ENCODE results near the gene ABCD1. TPM values are rescaled to one million over a fixed set of nuclear protein-coding genes. Genes with fewer than 3 reads are reported as not detected.
"Not testable (repeated sequence)": the region's sequence is repeated elsewhere in the genome, so short reads cannot be mapped to it uniquely, and the experiment has no call there.

ABCD1 gene
- total RNA-seq, 1 donor from 2014 or later, result 19.7 TPM

DNA sequence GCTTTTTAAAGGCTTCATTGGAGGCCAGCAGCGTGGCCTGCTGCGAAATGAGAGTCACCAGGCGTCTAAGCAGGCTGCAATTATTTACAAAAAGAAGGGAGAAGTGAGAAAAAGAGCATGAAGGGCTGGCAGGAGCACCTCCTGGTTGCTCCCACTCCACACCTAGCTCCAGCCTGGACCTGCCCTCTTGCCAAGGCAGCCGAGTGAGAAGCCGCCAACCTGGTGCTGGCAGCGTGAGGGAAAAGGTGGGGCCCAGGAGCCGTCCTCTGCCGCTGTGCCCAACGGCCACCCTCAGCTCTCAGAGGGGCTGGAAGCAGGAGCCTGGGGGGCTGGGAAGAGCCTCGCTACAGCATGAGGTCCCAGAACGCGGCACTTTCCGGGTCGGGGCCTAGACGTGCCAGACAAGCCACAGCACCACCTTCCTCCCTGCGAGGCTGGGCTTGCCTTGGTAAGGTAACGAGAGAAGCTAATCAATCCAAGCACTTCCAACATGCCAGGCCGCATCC is 20.6 kb upstream of the ABCD1 start:
- TF ChIP-seq, protein P1, sequence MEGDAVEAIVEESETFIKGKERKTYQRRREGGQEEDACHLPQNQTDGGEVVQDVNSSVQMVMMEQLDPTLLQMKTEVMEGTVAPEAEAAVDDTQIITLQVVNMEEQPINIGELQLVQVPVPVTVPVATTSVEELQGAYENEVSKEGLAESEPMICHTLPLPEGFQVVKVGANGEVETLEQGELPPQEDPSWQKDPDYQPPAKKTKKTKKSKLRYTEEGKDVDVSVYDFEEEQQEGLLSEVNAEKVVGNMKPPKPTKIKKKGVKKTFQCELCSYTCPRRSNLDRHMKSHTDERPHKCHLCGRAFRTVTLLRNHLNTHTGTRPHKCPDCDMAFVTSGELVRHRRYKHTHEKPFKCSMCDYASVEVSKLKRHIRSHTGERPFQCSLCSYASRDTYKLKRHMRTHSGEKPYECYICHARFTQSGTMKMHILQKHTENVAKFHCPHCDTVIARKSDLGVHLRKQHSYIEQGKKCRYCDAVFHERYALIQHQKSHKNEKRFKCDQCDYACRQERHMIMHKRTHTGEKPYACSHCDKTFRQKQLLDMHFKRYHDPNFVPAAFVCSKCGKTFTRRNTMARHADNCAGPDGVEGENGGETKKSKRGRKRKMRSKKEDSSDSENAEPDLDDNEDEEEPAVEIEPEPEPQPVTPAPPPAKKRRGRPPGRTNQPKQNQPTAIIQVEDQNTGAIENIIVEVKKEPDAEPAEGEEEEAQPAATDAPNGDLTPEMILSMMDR (IDR thresholded peaks at IDR 0.05), result no peak
- no peaks in the 10 kb centered on the region for H3K36me3 Mint-ChIP-seq (ENCODE audit: unreplicated experiment)
- no peak overlapping the region for H3K27ac Mint-ChIP-seq (ENCODE audit: unreplicated experiment)
- DNase-seq (ENCODE audit: extremely low spot score, unreplicated experiment), result no peak
- H3K9me3 Mint-ChIP-seq (ENCODE audit: unreplicated experiment), result no peaks in the 10 kb centered on the region
- no peak overlapping the region for H3K4me3 Mint-ChIP-seq (ENCODE audit: unreplicated experiment)
- no peaks in the 10 kb centered on the region for H3K27me3 Mint-ChIP-seq (ENCODE audit: unreplicated experiment)
- peaks cover 17% of the 10 kb centered on the region for H3K4me1 Mint-ChIP-seq (ENCODE audit: unreplicated experiment)

DNA sequence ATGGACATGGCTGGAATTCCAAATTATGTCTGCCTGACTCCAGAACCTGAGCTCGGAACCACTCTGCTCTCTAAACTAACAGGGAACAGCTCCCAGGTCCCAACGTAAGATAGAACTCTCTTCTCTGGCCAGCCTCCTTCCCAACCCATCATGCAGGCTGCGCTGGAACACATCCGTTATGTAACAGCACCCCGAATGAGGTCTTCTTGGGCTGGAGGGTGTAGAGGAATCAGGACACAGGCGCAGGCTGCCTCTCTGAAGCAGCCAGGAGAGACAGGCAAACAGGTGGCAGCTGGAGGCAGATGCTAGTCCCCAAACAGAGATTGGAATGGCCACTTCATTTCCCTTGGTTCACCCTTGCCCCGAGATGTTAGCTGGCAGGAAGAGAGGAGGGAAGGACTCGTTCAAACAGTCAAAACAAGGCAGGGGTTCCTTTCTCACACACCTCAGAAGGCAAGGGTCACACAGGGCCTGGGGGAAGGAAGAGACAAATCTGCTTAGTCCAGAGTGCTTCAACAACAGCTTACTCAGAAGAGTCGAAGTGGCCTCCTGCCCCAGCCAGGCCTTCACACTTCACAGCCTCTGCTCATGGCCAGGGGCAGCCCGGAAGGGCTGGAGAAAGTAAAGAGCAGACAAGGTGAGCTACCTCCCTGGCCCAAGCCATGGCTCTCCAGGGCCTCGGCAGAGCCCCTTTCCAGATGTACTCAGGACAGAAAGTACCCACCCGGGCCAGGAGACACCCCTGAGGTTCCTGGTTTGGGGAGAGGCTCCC is 19.8 kb upstream of the ABCD1 start:
- DNase-seq (ENCODE audit: extremely low spot score, unreplicated experiment); H3K27ac Mint-ChIP-seq (ENCODE audit: unreplicated experiment); H3K9me3 Mint-ChIP-seq (ENCODE audit: unreplicated experiment); H3K4me3 Mint-ChIP-seq (ENCODE audit: unreplicated experiment); H3K36me3 Mint-ChIP-seq (ENCODE audit: unreplicated experiment); H3K27me3 Mint-ChIP-seq (ENCODE audit: unreplicated experiment): not testable (repeated sequence)
- peaks cover 17% of the 10 kb centered on the region for H3K4me1 Mint-ChIP-seq (ENCODE audit: unreplicated experiment)

DNA sequence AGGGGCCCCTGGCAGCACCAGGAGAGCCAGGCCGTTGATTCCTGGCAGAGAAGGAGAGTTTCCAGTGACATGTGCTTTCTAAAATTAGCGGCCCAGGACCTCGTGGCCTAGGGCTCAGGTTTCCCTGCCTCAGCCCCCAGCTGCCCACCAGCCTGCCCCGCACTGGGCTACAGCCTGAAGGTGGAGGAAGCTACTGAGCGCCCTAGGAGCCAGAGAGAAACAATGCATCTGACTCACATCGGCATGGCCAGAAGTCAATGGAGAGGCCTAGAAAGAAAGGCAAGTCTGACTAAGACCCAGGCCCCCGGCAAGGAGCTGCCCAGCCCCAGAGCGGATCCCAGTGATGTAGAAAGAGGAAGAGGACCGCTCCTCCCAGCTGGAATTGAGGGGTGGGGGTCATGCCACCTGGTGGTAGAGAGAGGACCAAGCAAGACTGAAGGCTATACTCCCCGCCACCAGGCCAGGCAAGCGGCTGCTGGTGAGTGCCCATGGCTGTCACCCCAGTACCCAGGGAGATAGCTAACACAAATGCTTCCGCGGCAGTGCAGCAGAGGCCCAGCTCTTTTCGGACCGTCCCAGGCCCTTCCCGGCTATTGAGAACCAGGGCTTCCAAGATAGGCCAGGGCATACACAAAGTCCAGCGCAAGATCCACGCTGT is 19.1 kb upstream of the ABCD1 start:
- not testable (repeated sequence) for H3K27ac Mint-ChIP-seq (ENCODE audit: unreplicated experiment); H3K4me3 Mint-ChIP-seq (ENCODE audit: unreplicated experiment); H3K9me3 Mint-ChIP-seq (ENCODE audit: unreplicated experiment); H3K36me3 Mint-ChIP-seq (ENCODE audit: unreplicated experiment); DNase-seq (ENCODE audit: extremely low spot score, unreplicated experiment); H3K27me3 Mint-ChIP-seq (ENCODE audit: unreplicated experiment)
- H3K4me1 Mint-ChIP-seq (ENCODE audit: unreplicated experiment), result peaks cover 12% of the 10 kb centered on the region

DNA sequence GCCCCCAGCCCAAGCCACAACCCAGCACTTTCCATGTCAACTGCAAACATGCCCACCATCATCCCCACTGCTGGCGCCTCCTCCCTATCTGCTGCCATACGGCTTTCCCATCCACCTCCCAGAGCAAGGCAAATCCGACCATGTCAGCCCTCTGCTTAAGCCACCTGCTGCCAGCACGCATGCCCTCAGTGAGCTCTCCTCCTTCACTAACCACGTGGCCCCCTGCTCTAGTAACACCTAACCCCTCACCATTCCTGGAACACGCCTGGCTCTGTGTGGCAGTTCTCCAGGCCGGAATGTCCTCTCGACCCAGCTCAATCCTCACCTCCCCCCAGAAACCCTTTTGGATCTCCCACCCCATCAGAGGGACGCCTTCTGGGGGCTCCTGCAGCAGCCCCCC is 17.9 kb upstream of the ABCD1 start:
- TF ChIP-seq, protein P1 (IDR thresholded peaks at IDR 0.05), result no peak
- H3K4me3 Mint-ChIP-seq (ENCODE audit: unreplicated experiment), result no peak overlapping the region
- H3K4me1 Mint-ChIP-seq (ENCODE audit: unreplicated experiment), result peaks cover 7% of the 10 kb centered on the region
- H3K27ac Mint-ChIP-seq (ENCODE audit: unreplicated experiment), result no peak overlapping the region
- H3K9me3 Mint-ChIP-seq (ENCODE audit: unreplicated experiment), result no peaks in the 10 kb centered on the region
- H3K27me3 Mint-ChIP-seq (ENCODE audit: unreplicated experiment), result no peaks in the 10 kb centered on the region
- peaks cover 5% of the 10 kb centered on the region for H3K36me3 Mint-ChIP-seq (ENCODE audit: unreplicated experiment)
- DNase-seq (ENCODE audit: extremely low spot score, unreplicated experiment), result no peak

DNA sequence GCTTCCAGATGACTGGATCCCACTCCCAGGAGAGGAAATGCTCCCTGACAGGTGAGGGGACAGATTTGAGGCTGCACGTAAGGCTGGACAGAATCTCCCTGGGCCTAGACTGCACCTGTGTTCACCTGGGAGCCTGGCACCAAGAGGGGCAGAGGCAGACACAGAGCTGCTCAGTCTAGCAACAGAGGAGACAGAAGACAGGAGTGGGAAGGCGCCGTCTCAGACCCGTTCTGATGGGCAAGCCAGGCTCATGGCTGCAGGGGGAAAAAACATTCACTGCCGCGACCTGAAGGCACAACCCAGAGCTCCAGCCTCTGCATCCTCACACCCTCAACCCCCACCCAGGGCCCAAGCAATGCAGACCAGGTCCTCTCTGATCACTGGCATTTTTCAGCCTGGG is 17.2 kb upstream of the ABCD1 start:
- Mint-ChIP-seq H3K4me1 (ENCODE audit: unreplicated experiment) (peaks cover 7% of the 10 kb centered on the region), H3K27me3 (ENCODE audit: unreplicated experiment) (no peaks in the 10 kb centered on the region), H3K9me3 (ENCODE audit: unreplicated experiment) (no peaks in the 10 kb centered on the region), H3K27ac (ENCODE audit: unreplicated experiment) (no peak overlapping the region), H3K4me3 (ENCODE audit: unreplicated experiment) (no peak overlapping the region), H3K36me3 (ENCODE audit: unreplicated experiment) (peaks cover 5% of the 10 kb centered on the region)
- no peak for DNase-seq (ENCODE audit: extremely low spot score, unreplicated experiment)
- TF ChIP-seq, protein P1 (IDR thresholded peaks at IDR 0.05), result no peak

DNA sequence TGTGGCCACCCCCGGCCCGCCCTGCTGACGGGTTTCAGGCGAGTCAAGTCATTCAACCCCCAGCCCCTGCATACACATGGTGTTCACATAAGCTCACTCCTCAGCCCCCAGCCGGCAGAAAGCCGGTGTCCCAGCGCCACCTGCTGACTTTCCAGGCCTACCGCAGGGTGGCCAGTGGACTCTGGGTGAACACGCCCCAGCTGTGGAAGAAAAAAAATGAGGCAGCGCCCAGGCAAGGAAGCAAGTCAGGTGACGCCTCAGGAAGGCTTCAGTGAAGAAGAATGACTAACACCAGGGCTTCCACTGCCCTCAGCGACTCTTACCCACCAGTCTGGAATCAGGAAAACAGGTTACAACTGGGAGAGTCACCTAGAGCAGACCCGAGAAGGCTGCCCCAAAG is 16.2 kb upstream of the ABCD1 start:
- H3K27me3 Mint-ChIP-seq (ENCODE audit: unreplicated experiment), result no peaks in the 10 kb centered on the region
- peaks cover 7% of the 10 kb centered on the region for H3K4me1 Mint-ChIP-seq (ENCODE audit: unreplicated experiment)
- H3K36me3 Mint-ChIP-seq (ENCODE audit: unreplicated experiment), result peaks cover 5% of the 10 kb centered on the region
- no peak overlapping the region for H3K27ac Mint-ChIP-seq (ENCODE audit: unreplicated experiment)
- TF ChIP-seq, protein P1 (IDR thresholded peaks at IDR 0.05), result peak; percentile 64
- no peak overlapping the region for H3K4me3 Mint-ChIP-seq (ENCODE audit: unreplicated experiment)
- H3K9me3 Mint-ChIP-seq (ENCODE audit: unreplicated experiment), result no peaks in the 10 kb centered on the region
- DNase-seq (ENCODE audit: extremely low spot score, unreplicated experiment), result no peak

Measured in osteocyte (in vitro differentiated cells).